SK-N-SH treated with all-trans-retinoic acid at 6 μM for 48 hours (cell line): ENCODE data around the gene S100A8.

Experiments used
- ATAC-seq: fragments of 200-7000 bp; cut with Tn5 transposase; 3 replicates; pipeline ENCODE4 v1.9.1; 2020; ENCODE audit warnings: mild to moderate bottlenecking, moderate library complexity
- ARNTL ChIP-seq: fragments of 450-650 bp; formaldehyde crosslinking; IDR thresholded peaks from 2 replicates; pipeline ENCODE4 v1.5.0; 2020; ENCODE audit warnings: low read depth, mild to moderate bottlenecking, moderate library complexity, borderline replicate concordance
- BACH2 ChIP-seq: fragments of 250-450 bp; sonication (Bioruptor Pico); IDR thresholded peaks from 2 replicates; pipeline ENCODE4 v1.9.0; 2021; ENCODE audit warnings: mild to moderate bottlenecking, borderline replicate concordance
- CSDC2 ChIP-seq: fragments of 250-450 bp; sonication (Bioruptor Pico); IDR thresholded peaks from 2 replicates; pipeline ENCODE4 v1.5.0; 2020; ENCODE audit warnings: mild to moderate bottlenecking, moderate library complexity
- CSRNP3 ChIP-seq: fragments of 250-450 bp; sonication (Bioruptor Pico); IDR thresholded peaks from 2 replicates; pipeline ENCODE4 v1.5.1; 2021; ENCODE audit warnings: mild to moderate bottlenecking, moderate library complexity
- ISL1 ChIP-seq: fragments of 250-450 bp; sonication (Bioruptor Pico); IDR thresholded peaks from 2 replicates; pipeline ENCODE4 v2.1.2; 2022; ENCODE audit warnings: mild to moderate bottlenecking, moderate library complexity
- PATZ1 ChIP-seq: fragments of 250-450 bp; sonication (Bioruptor Pico); IDR thresholded peaks from 2 replicates; pipeline ENCODE4 v1.8.0; 2020; ENCODE audit warnings: mild to moderate bottlenecking, moderate library complexity, borderline replicate concordance
- POU6F1 ChIP-seq: fragments of 250-450 bp; sonication (Bioruptor Pico); IDR thresholded peaks from 2 replicates; pipeline ENCODE4 v1.8.0; 2021; ENCODE audit warnings: low read depth, mild to moderate bottlenecking, moderate library complexity, borderline replicate concordance
- SNAI2 ChIP-seq: fragments of 250-450 bp; sonication (Bioruptor Pico); IDR thresholded peaks from 2 replicates; pipeline ENCODE4 v1.5.0; 2020; ENCODE audit warnings: mild to moderate bottlenecking, moderate library complexity
- TCF4 ChIP-seq: fragments of 250-450 bp; sonication (Bioruptor Pico); IDR thresholded peaks from 2 replicates; pipeline ENCODE4 v1.8.0; 2021; ENCODE audit warnings: mild to moderate bottlenecking, moderate library complexity, borderline replicate concordance
- TSHZ2 ChIP-seq: fragments of 250-450 bp; sonication (Bioruptor Pico); IDR thresholded peaks from 2 replicates; pipeline ENCODE4 v1.5.0; 2020; ENCODE audit warnings: mild to moderate bottlenecking, moderate library complexity
- ZC3H10 ChIP-seq: fragments of 250-450 bp; sonication (Bioruptor Pico); IDR thresholded peaks from 2 replicates; pipeline ENCODE4 v1.5.1; 2021; ENCODE audit warnings: mild to moderate bottlenecking, moderate library complexity
- ZFP3 ChIP-seq: fragments of 250-450 bp; sonication (Bioruptor Pico); IDR thresholded peaks from 2 replicates; pipeline ENCODE4 v1.5.0; 2020; ENCODE audit warnings: mild to moderate bottlenecking, moderate library complexity
- ZFP30 ChIP-seq: fragments of 450-650 bp; formaldehyde crosslinking; IDR thresholded peaks from 2 replicates; pipeline ENCODE4 v1.5.0; 2022; ENCODE audit warnings: mild to moderate bottlenecking, moderate library complexity
- ZNF565 ChIP-seq: fragments of 450-650 bp; formaldehyde crosslinking; conservative IDR thresholded peaks from 2 replicates; pipeline ENCODE4 v1.5.0; 2020; ENCODE audit warnings: low read depth, mild to moderate bottlenecking, moderate library complexity
- ZNF70 ChIP-seq: fragments of 450-650 bp; formaldehyde crosslinking; IDR thresholded peaks from 2 replicates; pipeline ENCODE4 v1.5.0; 2020; ENCODE audit warnings: mild to moderate bottlenecking, moderate library complexity
- ZNF8 ChIP-seq: fragments of 450-650 bp; formaldehyde crosslinking; IDR thresholded peaks from 2 replicates; pipeline ENCODE4 v1.5.0; 2020; ENCODE audit warnings: mild to moderate bottlenecking, moderate library complexity
- TF ChIP-seq, protein P1 (sequence below): fragments of 250-450 bp; sonication (Bioruptor Pico); IDR thresholded peaks from 2 replicates; pipeline ENCODE4 v1.5.1; 2020; ENCODE audit warnings: low read depth, mild to moderate bottlenecking, moderate library complexity

S100A8 gene

DNA sequence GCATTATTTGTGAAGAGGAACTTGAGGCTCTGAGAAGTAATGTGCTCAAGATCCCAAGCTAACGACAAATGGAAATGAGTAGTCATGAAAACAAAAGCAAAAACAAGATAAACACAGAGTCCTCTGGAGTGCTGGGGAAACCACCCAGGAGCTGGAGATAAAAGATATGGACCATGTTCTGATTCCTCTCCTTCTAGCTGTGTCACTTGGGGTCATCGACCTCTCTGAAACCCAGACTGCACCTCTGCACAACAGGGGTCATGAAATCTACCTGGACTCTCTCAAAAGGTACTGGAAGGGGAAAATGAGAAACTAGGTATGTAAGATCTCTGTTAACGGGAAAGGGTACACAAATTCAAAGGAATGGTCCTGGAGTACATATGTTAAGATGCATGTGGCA, 48.7 kb downstream of the S100A8 start (continued):
- TF ChIP-seq ZNF70 (CRISPR knock-in tag) = no peak

- no peak for ATAC-seq
These were observed 49.4 kb downstream of the S100A8 start for GRCh38 chr1:153341431-153341934.

GRCh38 chr1:153340356-153340755, 50.5 kb downstream of the S100A8 start:
- ATAC-seq = no peak
- TF ChIP-seq POU6F1 (no peak), ZFP3 (no peak), PATZ1 (CRISPR knock-in tag) (no peak), ISL1 (no peak), CSDC2 (CRISPR knock-in tag) (no peak), TSHZ2 (no peak), SNAI2 (CRISPR knock-in tag) (no peak), ZNF8 (CRISPR knock-in tag) (no peak), ARNTL (no peak), ZNF70 (CRISPR knock-in tag) (no peak)
- TF ChIP-seq, protein P1, sequence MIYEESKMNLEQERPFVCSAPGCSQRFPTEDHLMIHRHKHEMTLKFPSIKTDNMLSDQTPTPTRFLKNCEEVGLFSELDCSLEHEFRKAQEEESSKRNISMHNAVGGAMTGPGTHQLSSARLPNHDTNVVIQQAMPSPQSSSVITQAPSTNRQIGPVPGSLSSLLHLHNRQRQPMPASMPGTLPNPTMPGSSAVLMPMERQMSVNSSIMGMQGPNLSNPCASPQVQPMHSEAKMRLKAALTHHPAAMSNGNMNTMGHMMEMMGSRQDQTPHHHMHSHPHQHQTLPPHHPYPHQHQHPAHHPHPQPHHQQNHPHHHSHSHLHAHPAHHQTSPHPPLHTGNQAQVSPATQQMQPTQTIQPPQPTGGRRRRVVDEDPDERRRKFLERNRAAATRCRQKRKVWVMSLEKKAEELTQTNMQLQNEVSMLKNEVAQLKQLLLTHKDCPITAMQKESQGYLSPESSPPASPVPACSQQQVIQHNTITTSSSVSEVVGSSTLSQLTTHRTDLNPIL (CRISPR knock-in tag) = no peak

More at GRCh38 chr1:153341431-153341934, 49.4 kb downstream of the S100A8 start:
- TF ChIP-seq BACH2 (CRISPR knock-in tag) (no peak), ZFP30 (CRISPR knock-in tag) (no peak), ARNTL (no peak), TCF4 (CRISPR knock-in tag) (no peak), CSRNP3 (CRISPR knock-in tag) (no peak), CSDC2 (CRISPR knock-in tag) (no peak), ZNF8 (CRISPR knock-in tag) (no peak), ZFP3 (no peak), ZC3H10 (CRISPR knock-in tag) (no peak), ISL1 (no peak), PATZ1 (CRISPR knock-in tag) (no peak), ZNF565 (CRISPR knock-in tag) (no peak), POU6F1 (no peak)
- TF ChIP-seq, protein P1 (CRISPR knock-in tag) = no peak
